ENCODE results near the gene SLC31A2. TPM values are rescaled to one million over a fixed set of nuclear protein-coding genes. Genes with fewer than 3 reads are reported as not detected.

The SLC31A2 gene
- total and polyA plus RNA-seq, 8 donors, result 1.2 to 19.6 (median 6.4) TPM

DNA sequence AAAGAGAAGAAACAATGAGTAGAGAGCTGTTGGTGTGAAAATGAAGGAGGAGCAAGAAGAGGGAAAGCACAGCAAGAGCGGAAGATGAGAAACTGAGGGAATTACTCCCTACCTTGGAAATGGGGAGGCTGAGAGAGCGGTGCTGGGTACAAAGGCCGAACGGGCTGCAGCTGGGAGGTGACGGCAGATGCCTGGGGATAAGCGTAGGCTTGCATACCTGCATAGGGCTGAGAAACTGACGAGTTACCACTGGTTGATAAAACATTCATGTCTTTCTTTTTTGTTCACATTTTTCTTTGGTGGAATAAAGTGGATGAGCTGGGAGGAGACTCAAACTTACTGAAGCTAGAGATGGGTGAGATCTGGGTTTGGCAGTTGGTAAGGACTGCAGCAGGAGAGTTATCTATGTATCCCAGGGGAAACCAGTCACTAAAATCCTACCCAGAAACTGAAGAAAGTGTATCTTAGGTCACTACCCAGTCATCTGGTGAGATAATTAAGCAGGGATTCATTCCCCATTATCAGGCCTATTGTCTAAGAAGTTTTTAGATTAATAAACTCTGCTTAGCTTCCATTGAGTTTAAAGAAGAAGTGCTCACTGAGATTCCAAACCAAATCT, 35.4 kb downstream of the SLC31A2 start:
- Histone ChIP-seq H3K27me3 (no peaks in the 10 kb centered on the region), H3K4me3 (no peak overlapping the region), H3K36me3 (peaks cover 35 to 94% (median 94%) of the 10 kb centered on the region in 4 donors), H3K27ac (no peak overlapping the region), H3K4me1 (peaks cover 0 to 5% (median 0%) of the 10 kb centered on the region in 4 donors), H3K9me3 (no peaks in the 10 kb centered on the region)
- WGBS, 5 donors, result 94 to 98% (median 96%) methylated on average over 7 of the region's 7 CpGs
- DNase-seq, result no peak
- intact Hi-C loops (cut with DNase I; ENCODE audit: low total_unique reads), result no loop called here
- TF ChIP-seq, protein P1, sequence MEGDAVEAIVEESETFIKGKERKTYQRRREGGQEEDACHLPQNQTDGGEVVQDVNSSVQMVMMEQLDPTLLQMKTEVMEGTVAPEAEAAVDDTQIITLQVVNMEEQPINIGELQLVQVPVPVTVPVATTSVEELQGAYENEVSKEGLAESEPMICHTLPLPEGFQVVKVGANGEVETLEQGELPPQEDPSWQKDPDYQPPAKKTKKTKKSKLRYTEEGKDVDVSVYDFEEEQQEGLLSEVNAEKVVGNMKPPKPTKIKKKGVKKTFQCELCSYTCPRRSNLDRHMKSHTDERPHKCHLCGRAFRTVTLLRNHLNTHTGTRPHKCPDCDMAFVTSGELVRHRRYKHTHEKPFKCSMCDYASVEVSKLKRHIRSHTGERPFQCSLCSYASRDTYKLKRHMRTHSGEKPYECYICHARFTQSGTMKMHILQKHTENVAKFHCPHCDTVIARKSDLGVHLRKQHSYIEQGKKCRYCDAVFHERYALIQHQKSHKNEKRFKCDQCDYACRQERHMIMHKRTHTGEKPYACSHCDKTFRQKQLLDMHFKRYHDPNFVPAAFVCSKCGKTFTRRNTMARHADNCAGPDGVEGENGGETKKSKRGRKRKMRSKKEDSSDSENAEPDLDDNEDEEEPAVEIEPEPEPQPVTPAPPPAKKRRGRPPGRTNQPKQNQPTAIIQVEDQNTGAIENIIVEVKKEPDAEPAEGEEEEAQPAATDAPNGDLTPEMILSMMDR (IDR thresholded peaks at IDR 0.05), result no peak
- TF ChIP-seq EP300 (IDR thresholded peaks at IDR 0.05) (no peak), POLR2A (IDR thresholded peaks at IDR 0.05) (no peak), POLR2AphosphoS5 (IDR thresholded peaks at IDR 0.05) (no peak)

DNA sequence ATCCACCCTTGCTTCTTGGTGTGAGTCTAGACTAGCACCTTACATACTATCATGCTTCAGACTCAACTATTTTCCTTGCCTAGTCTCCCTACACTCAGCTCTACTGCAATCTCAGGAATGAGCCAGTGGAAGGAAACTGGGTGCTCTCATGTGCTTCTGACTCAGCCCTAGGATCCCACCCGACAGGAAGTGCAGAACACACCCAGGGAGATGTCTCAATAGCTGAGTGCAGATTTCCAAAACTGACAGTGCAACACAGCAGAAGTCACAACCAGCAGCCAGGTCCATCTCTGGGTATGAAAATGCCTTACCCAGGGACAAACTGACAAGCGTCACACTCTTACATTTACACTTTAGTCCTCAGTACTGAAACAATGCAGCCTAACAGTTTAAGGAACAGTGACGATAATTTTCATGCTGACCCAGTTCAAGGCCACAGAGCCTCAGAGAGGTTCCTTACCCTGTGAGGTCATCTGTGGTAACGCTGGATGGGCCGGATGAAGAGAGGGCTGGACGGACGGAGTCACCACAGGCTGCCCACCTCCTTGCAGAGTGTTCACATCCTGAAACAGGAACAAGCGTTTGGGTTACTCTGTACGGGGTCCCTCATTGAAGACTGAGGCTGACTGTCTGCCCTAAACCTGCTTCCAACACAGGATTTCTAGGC, 37.3 kb downstream of the SLC31A2 start:
- no peaks in the 10 kb centered on the region for H3K9me3 ChIP-seq
- 87 to 94% (median 89%) methylated on average over 9 of the region's 9 CpGs for WGBS, 5 donors
- TF ChIP-seq POLR2AphosphoS5 (IDR thresholded peaks at IDR 0.05) (peak; percentile 5 to 42 (median 5)), POLR2A (IDR thresholded peaks at IDR 0.05) (no peak), EP300 (IDR thresholded peaks at IDR 0.05) (no peak)
- TF ChIP-seq, protein P1 (IDR thresholded peaks at IDR 0.05), result no peak
- peak overlapping the region in 4 of 5 donors; percentile 16 to 59 (median 40) for H3K27ac ChIP-seq
- H3K27me3 ChIP-seq, result no peaks in the 10 kb centered on the region
- H3K36me3 ChIP-seq, result peaks cover 29 to 94% (median 92%) of the 10 kb centered on the region in 4 donors
- H3K4me3 ChIP-seq, result no peak overlapping the region
- peaks cover 0 to 5% (median 0%) of the 10 kb centered on the region in 4 donors for H3K4me1 ChIP-seq
- no peak for DNase-seq
- intact Hi-C loops (cut with DNase I; ENCODE audit: low total_unique reads), result no loop called here

DNA sequence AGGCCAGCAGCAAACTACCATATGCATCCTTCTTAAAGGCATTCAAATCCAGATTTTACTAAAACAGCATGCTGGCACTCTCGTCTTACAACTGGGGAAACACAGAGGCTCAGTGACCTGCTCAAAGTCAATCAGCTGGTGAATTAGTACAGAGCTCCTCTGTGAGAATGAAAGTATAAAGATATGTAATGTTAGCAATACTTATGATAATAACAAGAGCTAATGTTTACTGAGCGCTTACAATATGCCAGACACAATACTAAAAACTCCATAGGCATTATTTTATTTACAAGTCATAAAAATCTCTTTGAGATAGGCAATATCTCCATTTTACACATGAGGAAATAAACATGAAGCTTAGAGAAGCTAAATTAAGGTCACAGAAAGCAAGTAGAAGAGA, 41.6 kb downstream of the SLC31A2 start:
- WGBS, 5 donors, result 30 to 63% (median 34%) methylated on average over 2 of the region's 2 CpGs
- Histone ChIP-seq H3K27ac (no peak overlapping the region), H3K36me3 (peaks cover 25 to 92% (median 88%) of the 10 kb centered on the region in 4 donors), H3K4me3 (no peak overlapping the region), H3K4me1 (peaks cover 0 to 5% (median 0%) of the 10 kb centered on the region in 4 donors), H3K9me3 (no peaks in the 10 kb centered on the region), H3K27me3 (no peaks in the 10 kb centered on the region)
- TF ChIP-seq EP300 (IDR thresholded peaks at IDR 0.05) (no peak), POLR2AphosphoS5 (IDR thresholded peaks at IDR 0.05) (no peak), POLR2A (IDR thresholded peaks at IDR 0.05) (no peak)
- TF ChIP-seq, protein P1 (IDR thresholded peaks at IDR 0.05), result no peak
- intact Hi-C loops (cut with DNase I; ENCODE audit: low total_unique reads), result no loop called here
- no peak for DNase-seq

DNA sequence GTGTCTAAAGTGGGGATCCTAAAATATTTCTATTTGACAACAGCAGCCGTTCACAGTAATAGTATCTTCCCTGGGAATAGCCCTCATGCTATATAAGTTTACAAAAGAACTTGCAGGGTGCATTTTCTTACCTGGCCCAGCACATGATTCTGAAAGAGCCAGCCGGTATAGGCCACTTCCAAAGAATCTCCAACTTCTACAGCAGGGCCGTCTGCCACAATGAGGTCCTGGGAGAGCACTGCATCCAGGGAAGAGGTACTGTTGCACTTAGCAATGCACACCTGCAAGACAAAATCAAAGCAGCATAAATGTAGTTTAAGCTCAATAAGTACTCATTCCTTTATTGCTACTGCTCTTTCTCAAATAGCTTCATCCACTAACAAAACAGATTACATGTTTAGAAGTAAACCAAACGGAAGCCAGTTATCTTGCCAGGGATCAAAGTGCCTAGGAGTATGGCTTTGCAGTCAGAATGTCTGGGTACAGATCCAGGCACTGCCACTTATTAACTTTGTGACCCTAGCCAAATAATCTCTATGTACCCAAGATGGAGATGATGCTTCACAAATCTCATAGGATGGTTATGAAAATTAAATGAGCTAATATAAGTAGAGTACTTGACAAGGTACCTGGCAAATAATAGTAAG, 49.0 kb downstream of the SLC31A2 start:
- H3K27me3 ChIP-seq, result no peaks in the 10 kb centered on the region
- H3K4me3 ChIP-seq, result no peak overlapping the region
- TF ChIP-seq, protein P1 (IDR thresholded peaks at IDR 0.05), result no peak
- no peak for TF ChIP-seq EP300 (IDR thresholded peaks at IDR 0.05)
- no peak for TF ChIP-seq POLR2A (IDR thresholded peaks at IDR 0.05)
- no peak for TF ChIP-seq POLR2AphosphoS5 (IDR thresholded peaks at IDR 0.05)
- no peaks in the 10 kb centered on the region for H3K9me3 ChIP-seq
- no peaks in the 10 kb centered on the region for H3K4me1 ChIP-seq
- DNase-seq, result no peak
- no peak overlapping the region for H3K27ac ChIP-seq
- 72 to 93% (median 87%) methylated on average over 4 of the region's 4 CpGs for WGBS, 5 donors
- intact Hi-C loops (cut with DNase I; ENCODE audit: low total_unique reads), result no loop called here
- H3K36me3 ChIP-seq, result peaks cover 31 to 100% (median 99%) of the 10 kb centered on the region in 4 donors

Measured in stomach (tissue), 9 donors.